Astrocyte (in vitro differentiated cells and primary cell): ENCODE data around the gene RCOR3.

Source experiments
- CTCF ChIP-seq: IDR thresholded peaks from 2 replicates; pipeline ENCODE4 v1.5.1; 2011; ENCODE audit warnings: low read depth, mild to moderate bottlenecking, inconsistent platforms, low read length, moderate library complexity; ENCODE audit not compliant: insufficient read depth
- EZH2 ChIP-seq: IDR thresholded peaks from 2 replicates; pipeline ENCODE4 v1.6.1; 2012; ENCODE audit warnings: mild to moderate bottlenecking, low read length, inconsistent platforms; ENCODE audit not compliant: insufficient read depth

- TF ChIP-seq CTCF: no peak
- TF ChIP-seq EZH2: no peak
Measured at GRCh38 chr1:211344152-211344618, 85.0 kb downstream of the RCOR3 start.
